ENCODE measurements around the gene RPS4Y1. TPM values are rescaled to one million over a fixed set of nuclear protein-coding genes. Genes with fewer than 3 reads are reported as not detected.
"Not testable (repeated sequence)": the region's sequence is repeated elsewhere in the genome, so short reads cannot be mapped to it uniquely, and the experiment has no call there.

The RPS4Y1 gene
- 87.6 TPM for total RNA-seq

DNA sequence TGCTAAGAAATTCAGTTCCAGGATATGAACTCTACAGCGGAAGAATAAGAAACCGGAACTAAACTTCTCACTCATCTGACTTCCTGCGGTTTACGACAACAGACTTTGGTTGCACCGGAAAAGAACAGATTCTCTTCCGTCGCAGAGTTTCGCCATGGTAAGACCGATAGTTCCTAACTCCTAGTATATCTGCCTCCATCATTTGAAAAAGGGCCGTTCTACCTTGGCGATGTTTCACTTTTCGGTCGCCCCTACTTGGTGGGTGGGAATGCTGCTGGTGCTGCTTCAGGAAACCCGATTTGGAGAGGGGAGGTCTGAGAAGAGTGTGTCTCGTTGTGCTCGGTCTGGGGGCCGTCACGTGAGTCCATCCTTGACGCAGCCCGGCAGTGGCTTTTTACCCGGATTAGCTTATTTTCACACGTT, at the start of gene RPS4Y1:
TSS of gene RPS4Y1 (plus strand) at position 132 of the 423 bp plus-strand sequence. CDS start at position 155, 23 bp downstream.
- ATAC-seq = peak; percentile 85
- peak; percentile 54 for DNase-seq (ENCODE audit: low spot score)

DNA sequence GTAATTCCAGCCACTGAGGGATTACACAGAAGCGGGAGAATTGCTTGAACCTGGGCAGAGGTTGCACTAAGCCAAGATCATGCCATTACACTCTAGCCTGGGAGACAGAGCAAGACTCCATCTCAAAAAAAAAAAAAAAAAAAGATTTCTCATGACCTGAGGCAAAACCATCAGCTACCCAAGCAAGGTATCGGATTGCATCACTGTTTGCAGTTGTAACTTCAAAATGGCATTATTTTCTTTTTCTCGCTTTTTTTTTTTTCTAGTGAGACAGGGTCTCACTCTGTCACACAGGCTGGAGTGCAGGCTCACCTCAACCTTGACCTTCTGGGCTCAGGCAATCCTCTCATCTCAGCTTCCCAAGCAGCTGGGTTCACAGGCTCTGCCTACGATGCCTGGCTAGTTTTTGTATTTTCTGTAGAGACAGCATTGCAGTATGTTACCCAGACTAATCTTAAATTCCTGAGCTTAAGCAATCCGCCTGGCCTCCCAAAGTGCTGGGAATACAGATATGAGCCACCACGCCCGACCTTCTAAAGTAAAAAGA, 44.4 kb upstream of the RPS4Y1 start:
- DNase-seq (ENCODE audit: low spot score) (no peak), ATAC-seq (no peak)

DNA sequence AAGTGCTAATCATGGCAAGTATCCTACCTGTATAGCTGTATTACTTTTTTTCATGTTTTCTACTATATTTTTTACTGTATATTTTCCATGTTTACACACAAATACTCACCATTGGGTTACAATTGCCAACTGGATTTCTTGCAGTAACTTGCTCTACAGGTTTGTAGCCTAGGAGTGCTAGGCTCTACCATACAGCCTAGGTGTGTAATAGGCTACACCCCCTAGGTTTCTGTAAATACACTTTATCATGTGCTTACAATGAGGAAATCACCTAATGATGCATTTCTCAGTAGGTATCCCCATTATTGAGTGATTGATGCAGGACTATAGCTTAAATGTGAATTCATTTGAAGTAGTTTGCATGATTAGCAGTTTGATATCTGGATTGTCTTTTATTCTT, 43.4 kb upstream of the RPS4Y1 start:
- DNase-seq (ENCODE audit: low spot score) (no peak), ATAC-seq (no peak)

DNA sequence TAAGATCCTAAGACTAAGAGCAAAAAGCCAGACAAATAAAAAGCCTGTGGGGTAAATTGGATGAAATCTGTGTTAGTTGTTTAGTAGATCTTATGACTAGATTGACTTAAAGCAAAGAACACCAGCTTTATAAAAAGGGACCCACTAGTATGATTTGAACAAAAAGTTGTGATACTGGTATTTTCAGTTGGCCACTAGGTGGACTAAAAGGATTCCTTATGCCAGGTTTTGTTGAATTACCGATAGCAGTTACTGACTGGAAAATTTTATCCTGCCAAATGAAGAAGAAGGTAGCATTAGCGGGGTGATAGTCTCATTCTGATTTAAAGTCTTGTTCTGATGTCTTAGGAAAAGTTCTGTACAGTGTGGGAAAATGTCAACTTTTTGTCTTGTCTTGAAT, 41.2 kb upstream of the RPS4Y1 start:
- DNase-seq (ENCODE audit: low spot score) (no peak), ATAC-seq (peak; percentile 74)

DNA sequence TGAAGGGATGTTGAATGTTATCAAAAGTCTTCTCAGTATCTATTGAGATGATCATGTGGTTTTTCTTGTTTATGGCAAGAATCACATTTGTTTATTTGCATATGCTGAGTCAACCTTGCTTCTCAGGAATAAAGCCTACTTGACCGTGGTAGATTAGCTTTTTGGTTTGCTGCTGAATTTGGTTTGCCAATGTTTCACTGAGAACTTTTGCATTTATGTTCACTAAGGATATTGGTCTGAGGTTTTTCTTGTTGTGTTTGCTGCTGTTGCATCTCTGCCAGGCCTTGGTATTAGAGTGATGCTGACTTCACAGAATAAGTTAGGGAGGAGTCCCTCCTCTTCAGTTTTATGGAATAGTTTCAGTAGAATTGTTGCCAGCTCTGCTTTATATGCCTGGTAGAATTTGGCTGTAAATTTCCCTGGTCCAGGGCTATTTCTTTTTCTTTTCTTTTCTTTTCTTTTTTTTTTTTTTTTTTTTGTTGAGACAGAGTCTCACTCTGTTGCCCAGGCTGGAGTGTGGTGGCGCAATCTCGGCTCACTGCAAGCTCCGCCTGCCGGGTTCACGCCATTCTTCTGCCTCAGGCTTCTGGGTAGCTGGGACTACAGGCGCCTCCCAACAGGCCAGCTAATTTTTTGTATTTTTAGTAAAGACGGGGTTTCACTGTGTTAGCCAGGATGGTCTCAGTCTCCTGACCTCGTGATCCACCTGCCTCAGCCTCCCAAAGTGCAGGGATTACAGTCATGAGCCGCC, 24.1 kb upstream of the RPS4Y1 start:
- not testable (repeated sequence) for ATAC-seq; DNase-seq (ENCODE audit: low spot score)

DNA sequence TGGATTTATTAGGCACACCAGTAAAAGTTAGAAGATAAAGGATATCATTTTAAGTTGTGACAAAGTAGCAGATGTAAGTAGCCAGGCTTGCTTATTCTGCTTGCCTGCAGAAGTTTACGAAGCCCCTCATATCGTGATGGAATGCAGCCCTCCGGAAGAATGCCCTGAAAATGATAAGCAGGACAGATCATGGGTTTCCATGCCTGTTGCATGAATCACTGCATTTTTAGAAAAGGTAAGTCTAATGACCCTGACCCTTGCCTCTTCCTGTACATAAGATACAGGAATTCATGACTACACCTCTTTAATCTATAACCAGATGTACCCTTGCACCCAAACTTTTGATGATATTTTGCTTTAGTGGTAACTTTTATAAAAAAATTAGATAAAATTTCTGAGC, 16.9 kb upstream of the RPS4Y1 start:
- ATAC-seq (no peak), DNase-seq (ENCODE audit: low spot score) (no peak)

DNA sequence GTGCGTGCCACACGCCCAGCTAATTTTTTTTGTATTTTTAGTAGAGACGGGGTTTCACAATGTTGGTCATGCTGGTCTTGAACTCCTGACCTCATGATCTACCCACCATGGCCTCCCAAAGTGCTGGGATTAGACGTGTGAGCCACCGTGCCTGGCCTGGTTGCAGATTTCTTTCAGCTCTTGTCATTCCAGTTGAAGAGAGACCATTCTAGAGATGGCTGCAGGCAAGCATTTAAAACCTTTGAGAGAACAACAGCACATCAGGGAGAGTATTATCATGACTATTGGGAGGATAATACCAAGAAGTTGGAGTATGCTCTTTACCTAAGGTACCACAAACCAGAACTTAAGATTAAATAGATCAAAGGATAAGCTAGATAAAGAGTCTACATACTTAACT, 12.9 kb upstream of the RPS4Y1 start:
- ATAC-seq (no peak), DNase-seq (ENCODE audit: low spot score) (no peak)

DNA sequence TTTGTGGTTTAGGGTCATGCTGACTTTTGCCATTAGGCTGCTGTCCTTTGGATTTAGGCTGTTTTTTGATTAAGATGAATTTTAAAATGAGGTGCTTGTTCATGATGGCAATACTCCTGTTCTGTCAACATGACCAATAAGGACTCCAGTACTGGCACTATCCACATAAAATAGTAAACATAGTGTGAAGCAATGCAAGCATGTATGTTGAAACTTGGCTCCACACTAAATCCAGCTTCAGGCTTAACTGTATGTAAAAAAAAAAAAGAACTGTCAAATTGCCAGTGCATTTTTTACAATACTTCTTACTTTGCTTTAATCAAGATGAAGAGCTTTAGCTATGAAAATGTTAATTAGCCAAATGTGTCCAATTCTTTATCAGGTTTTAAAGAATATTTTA, 6.2 kb upstream of the RPS4Y1 start:
- DNase-seq (ENCODE audit: low spot score) = no peak
- ATAC-seq = peak; percentile 27

DNA sequence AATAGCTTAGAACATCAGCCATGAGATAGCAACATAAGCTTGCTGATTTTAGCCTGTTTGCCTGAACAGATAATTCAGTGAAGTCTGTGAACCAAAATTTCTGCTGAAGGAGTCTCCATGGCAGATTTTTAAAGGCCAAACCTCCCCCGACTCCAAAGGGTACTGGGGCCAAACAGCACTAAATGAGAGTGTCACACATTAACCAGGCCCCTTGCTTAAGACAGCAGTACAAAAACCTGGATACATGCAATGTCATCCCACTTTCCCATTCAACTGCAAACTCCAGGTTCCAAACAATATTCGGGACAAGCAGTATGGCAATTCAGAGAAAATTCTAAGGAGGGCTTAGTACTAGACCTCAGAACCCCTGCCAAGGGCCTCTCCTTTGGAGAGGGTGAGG, 4.3 kb upstream of the RPS4Y1 start:
- peak; percentile 68 for ATAC-seq
- DNase-seq (ENCODE audit: low spot score) = peak; percentile 43

DNA sequence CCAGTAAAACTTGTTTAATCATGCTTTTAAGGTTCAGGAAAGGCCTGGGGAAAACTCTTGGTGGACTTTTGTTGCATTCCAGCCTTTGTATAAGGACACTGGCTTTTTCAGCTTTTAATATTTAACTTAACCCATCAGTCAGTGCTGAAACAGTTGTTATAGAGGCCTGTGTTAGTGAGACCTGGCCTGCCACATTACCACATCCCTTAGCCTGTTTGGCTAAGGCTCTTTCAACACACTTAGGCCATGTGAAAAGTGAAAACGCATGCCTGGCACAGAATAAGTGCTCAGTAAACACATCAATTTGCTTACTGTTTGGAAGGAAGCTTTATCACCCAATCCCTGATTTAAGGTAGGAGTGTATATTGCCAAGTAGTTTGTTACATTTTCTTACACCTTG, 3.5 kb upstream of the RPS4Y1 start:
- DNase-seq (ENCODE audit: low spot score) = peak; percentile 46
- peak; percentile 78 for ATAC-seq

DNA sequence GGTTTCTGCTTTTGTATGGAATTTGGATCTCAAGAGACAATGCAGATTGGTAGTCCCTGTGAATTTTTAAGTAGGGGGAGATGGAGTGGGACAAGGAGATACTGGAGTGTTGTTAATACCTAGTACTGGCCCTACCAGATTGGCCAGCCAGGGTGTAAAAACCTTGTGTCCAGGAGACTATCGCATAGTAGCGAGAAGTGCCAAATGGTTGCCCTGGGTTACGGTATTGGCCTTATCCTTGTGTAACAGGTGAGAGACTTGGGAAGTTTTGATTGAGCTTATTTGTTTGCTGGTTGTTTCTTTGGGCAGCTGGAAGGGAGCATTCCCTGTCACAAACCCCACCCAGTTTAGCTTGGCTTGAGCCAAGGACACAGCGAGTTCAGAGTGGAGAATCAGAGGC, 5.4 kb downstream of the RPS4Y1 start:
- DNase-seq (ENCODE audit: low spot score) (no peak), ATAC-seq (no peak)

DNA sequence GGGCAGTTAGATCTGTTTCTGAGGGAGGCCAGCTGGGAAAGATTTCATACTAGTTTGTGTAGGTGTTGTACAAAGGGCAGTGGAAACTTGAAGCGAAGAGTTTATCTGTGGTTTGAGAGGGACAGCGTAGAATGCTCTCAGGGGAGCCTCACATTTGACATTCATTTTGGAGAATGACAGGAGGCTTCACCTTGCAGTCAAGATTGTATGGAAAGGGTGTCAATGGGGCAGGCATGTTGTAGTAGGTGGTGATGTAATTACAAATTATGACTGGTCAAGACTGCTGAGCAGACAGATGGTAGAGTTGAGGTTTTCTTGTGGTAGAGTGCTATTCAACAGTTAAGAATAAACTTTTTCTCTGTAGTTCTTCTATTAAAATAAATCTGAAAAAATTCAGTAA, 7.0 kb downstream of the RPS4Y1 start:
- DNase-seq (ENCODE audit: low spot score) (no peak), ATAC-seq (no peak)

DNA sequence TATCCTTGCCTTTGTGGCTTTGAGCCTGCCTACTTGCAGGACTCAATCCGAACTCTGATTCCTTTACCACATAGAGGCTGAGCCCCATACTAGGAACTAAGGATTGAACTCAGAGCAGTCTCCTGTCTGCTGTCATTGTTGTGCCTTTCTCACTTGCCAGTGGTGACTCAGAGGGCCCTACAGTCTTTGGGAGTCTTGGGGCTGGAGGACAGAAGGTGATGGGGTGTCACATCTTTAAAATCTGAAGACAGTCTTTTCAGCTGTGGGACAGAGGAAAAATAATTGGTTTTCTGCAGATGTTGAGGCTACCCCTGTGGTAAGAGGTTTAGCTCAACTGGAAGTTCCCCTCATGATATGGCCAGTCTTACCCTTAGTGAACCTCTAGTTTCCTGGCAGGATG, 8.0 kb downstream of the RPS4Y1 start:
- ATAC-seq = no peak
- DNase-seq (ENCODE audit: low spot score) = no peak

DNA sequence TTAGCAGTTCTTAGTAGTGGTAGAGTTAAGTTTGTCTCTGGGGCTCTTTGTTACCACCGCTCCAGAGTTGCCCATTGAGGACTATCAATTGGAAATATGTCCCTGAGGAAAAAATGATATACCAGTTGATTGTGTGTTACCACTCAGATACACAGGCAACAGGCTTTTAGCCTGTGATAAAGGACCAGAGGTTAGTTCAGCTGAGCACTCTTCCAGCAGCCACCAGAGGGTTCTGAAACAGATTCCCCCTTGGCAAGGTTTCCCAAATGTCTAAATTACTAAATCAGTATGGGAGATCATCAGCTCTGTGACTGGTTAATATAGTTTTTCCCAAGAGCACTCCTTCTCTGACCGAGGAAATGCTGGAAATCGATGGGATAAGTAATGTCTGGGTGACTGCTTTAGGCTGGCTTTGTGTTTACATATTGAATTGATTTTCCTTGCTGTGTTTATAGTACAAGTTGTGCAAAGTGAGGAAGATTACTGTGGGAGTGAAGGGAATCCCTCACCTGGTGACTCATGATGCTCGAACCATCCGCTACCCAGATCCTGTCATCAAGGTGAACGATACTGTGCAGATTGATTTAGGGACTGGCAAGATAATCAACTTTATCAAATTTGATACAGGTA, 12.9 kb downstream of the RPS4Y1 start:
- ATAC-seq (peak; percentile 84), DNase-seq (ENCODE audit: low spot score) (no peak)

DNA sequence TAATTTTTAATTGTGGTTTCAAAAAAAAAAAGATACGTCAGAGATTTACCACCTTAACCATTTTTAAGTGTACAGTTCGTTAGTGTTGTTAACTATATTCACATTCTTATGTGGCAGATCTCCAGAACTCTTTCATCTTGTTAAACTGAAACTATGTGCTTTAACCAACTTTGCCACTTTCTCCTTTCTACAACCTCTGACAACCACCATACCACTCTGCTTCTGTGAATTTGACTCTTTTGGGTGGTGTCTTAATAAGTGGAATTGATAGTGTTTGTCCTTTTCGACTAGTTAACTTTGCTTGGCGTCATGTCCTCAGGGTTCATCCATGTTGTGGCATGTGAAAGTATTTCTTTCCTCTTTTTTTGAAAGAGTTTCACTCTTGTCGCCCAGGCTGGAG, 15.7 kb downstream of the RPS4Y1 start:
- no peak for ATAC-seq
- no peak for DNase-seq (ENCODE audit: low spot score)

DNA sequence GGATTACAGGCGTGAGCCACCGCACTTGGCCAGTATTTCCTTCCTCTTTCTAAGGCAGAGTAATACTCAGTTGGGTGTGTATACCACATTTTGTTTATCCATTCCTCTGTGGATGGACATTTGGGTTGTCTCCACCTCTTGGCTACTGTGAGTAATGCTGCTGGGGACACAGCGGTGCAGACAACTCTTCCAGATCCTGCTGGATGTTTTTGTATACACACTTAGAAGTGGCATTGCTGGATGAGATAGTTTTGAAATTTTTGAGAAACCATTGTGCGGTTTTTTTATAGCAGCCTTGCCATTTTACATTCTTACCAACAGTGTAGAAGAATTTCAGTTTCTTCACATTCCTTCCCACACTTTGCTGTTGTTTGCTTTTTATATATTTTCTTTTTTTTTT, 16.3 kb downstream of the RPS4Y1 start:
- no peak for ATAC-seq
- DNase-seq (ENCODE audit: low spot score) = no peak

DNA sequence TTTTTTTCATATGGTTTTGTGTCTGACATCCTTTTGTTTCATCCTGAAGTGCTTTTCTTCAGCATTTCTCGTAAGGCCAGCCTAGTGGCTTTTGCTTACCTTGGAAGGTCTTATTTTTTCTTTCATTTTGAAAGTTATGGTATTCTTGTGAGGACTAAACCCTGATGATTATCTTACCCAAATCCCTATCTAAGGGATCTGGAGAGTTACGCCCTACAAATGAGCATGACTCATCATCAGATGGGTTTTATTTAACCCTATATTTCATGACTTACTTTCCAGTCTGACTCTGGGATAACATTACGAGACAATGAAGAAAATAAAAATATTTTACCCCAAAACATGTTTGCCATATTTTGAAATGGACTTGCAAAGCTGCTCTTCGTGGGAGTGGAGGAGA, 18.4 kb downstream of the RPS4Y1 start:
- ATAC-seq = no peak
- DNase-seq (ENCODE audit: low spot score) = no peak

DNA sequence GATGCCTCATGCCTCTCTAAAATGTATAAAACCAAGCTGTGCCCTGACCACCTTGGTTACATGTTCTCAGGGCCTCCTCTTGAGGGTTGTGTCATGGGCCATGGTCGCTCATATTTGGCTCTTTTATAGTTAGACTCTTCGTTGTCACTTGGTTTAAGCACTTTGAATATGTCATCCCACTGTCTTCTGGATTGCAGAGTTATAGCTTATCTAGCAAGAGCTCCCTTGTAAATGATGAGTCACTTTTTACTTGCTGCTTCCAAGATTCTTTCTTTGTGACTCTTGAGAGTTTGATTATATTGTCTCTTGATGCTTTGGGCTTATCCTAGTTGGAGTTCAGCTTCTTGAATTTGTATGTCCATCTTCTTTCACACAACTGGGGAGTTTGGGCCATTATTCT, 19.1 kb downstream of the RPS4Y1 start:
- DNase-seq (ENCODE audit: low spot score) (no peak), ATAC-seq (no peak)

DNA sequence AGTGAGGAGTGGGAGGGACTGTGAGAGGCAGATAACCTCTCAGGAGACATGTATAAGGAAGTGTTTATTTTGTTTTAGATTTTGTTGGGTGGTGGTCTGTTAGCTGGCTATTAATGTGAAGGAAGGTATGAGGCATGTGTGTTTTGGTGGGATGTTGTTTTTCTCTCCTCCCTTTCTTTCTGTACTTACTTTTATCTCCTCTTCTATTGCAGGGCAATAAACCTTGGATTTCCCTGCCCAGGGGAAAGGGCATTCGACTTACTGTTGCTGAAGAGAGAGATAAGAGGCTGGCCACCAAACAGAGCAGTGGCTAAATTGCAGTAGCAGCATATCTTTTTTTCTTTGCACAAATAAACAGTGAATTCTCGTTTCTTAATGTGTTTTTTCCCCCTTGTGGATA, 25.2 kb downstream of the RPS4Y1 start:
- DNase-seq (ENCODE audit: low spot score) (no peak), ATAC-seq (no peak)

DNA sequence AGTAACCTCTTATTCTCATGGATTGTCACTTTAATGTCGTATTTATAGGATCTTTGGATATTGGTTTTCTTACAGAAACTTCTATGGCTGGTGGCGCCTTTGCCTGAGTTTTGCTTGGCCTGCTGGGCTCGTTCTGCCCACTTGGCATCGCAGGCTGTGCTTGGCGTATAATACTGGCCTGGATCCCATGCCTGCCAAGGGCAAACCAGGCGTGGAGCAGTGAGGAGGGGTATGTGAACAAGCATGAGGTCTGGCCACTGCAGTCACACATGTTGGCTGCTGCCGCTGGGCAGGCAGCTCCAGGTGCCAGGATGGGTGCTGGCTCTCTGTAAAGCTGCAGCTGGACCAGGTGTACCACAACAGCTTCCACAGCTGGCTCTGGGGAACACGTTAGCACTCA, 26.1 kb downstream of the RPS4Y1 start:
- ATAC-seq (no peak), DNase-seq (ENCODE audit: low spot score) (no peak)

DNA sequence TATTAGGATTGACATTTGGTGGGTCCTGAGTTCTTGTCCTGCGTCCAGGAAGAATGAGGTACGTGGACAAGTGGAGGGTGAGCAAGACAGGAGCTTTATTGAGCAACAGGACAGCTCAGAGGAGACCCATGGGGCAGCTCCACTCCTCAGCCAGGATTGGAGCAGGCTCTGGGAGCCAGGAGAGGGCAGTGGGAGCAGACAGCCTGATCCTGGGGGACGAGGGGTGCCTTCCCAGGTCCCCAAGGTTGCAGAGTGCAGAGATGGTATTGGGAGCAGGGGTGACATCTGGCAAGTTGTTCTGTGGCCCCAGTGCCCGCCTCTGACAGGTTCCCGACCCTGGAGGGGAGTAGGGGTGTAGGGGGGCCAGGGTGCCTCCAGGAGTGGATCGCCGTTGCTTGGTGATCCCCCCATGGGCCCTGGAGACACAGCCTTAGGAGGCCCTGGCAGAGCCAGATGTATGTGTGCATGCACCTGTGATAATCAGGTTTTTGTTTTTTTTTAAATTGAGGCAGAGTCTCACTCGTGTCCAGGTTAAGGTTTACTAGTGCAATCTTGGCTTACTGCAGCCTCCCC, 26.7 kb downstream of the RPS4Y1 start:
- no peak for DNase-seq (ENCODE audit: low spot score)
- no peak for ATAC-seq

DNA sequence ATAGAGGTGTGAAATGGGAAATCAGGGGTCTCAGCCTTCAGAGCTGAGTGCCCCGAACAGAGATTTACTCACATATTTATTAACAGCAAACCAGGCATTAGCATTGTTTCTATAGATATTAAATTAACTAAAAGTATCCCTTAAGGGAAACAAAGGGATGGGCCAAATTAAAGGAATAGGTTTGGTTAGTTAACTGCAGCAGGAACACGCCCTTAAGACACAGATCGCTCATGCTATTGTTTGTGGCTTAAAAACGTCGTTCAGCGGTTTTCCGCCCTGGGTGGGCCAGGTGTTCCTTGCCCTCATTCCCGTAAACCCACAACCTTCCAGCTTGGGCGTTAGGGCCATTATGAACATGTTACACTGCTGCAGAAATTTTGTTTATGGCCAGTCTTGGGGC, 30.8 kb downstream of the RPS4Y1 start:
- DNase-seq (ENCODE audit: low spot score); ATAC-seq: not testable (repeated sequence)
